B cell (primary cell): ENCODE measurements around the gene DYNLT4. TPM values are rescaled to one million over a fixed set of nuclear protein-coding genes. Genes with fewer than 3 reads are reported as not detected.

Experiments
- ATAC-seq: fragments of 200-7000 bp; cut with Tn5 transposase; one replicate; pipeline ENCODE4 v1.10.0; 2021; ENCODE audit warnings: low read depth, mild to moderate bottlenecking, moderate number of reproducible peaks, moderate library complexity
- CTCF ChIA-PET: fragments of 350-600 bp; sonication (Branson Sonifier 250); formaldehyde crosslinking; loops from one replicate; lab custom pipeline; 2021; ENCODE audit warnings: antibody characterized with exemption, inconsistent platforms; lab: Charles Lee
- POLR2A ChIA-PET: fragments of 350-600 bp; sonication (Branson Sonifier 250); formaldehyde crosslinking; loops from one replicate; lab custom pipeline; 2021; ENCODE audit warnings: antibody characterized with exemption; lab: Charles Lee
- DNase-seq: peaks from one replicate; pipeline ENCODE4 v3.0.0; 2013
- H2AFZ ChIP-seq: 2 replicates; pipeline ENCODE4 v1.6.1; 2012; ENCODE audit warnings: mild to moderate bottlenecking, low read depth, low read length; ENCODE audit not compliant: insufficient read depth, poor library complexity, severe bottlenecking
- H3K27ac ChIP-seq, 2 donors: 1 replicate in 1 of 2; 2 replicates in 1 of 2; pipeline ENCODE4 v1.5.1; 2012 to 2013; ENCODE audit warnings: low read length in 2 of 2, mild to moderate bottlenecking in 2 of 2, moderate library complexity in 1 of 2
- H3K27me3 ChIP-seq, 4 experiments: fragments of 200-600 bp in 1 of 4; sonication (generic) in 1 of 4; replicated peaks in 1 of 4; 1 replicate in 2 of 4; 2 replicates in 2 of 4; pipeline versions ENCODE4 v1.6.1 to v1.7.0; 2013 to 2016; ENCODE audit warnings: low read length in 3 of 4, mild to moderate bottlenecking in 2 of 4, mixed read lengths in 1 of 4, moderate library complexity in 1 of 4; ENCODE audit not compliant: insufficient read depth in 4 of 4, control insufficient read depth in 3 of 4; ENCODE audit errors: control extremely low read depth in 1 of 4
- H3K36me3 ChIP-seq, 2 experiments: replicated peaks in 1 of 2; 1 replicate in 1 of 2; 2 replicates in 1 of 2; pipeline versions ENCODE4 v1.6.1 to v1.7.1; 2013; ENCODE audit warnings: low read length in 1 of 2; ENCODE audit not compliant: insufficient read depth in 2 of 2, control insufficient read depth in 1 of 2; ENCODE audit errors: control extremely low read depth in 1 of 2, extremely low read depth in 1 of 2
- H3K4me1 ChIP-seq, 2 donors: fragments of 200-600 bp in 1 of 2; sonication (generic) in 1 of 2; 1 replicate in 1 of 2; 2 replicates in 1 of 2; pipeline versions ENCODE4 v1.5.1 to v1.6.1; 2013 to 2017; ENCODE audit warnings: low read length in 2 of 2; ENCODE audit not compliant: control insufficient read depth in 2 of 2, insufficient read depth in 2 of 2
- H3K4me2 ChIP-seq: replicated peaks from 2 replicates; pipeline ENCODE3; 2012; ENCODE audit warnings: mild to moderate bottlenecking, low read depth, low read length; ENCODE audit not compliant: poor library complexity, severe bottlenecking
- H3K4me3 ChIP-seq, 5 experiments: fragments of 200-600 bp in 1 of 5; sonication (generic) in 1 of 5; 1 replicate in 3 of 5; 2 replicates in 2 of 5; pipeline versions ENCODE4 v1.5.1 to v1.7.0; 2011 to 2016; ENCODE audit warnings: low read length in 4 of 5, mild to moderate bottlenecking in 4 of 5, low read depth in 2 of 5, control low read depth in 1 of 5, moderate library complexity in 1 of 5; ENCODE audit not compliant: insufficient read depth in 1 of 5; ENCODE audit errors: control extremely low read depth in 1 of 5, extremely low read depth in 1 of 5
- H3K79me2 ChIP-seq: fragments of 200-600 bp; sonication (generic); one replicate; pipeline ENCODE4 v1.6.0; 2016; ENCODE audit warnings: low read length; ENCODE audit not compliant: control insufficient read depth, insufficient read depth
- H3K9ac ChIP-seq: fragments of 200-600 bp; sonication (generic); 2 replicates; pipeline ENCODE4 v1.6.1; 2017; ENCODE audit warnings: mild to moderate bottlenecking, low read length, moderate library complexity
- H3K9me3 ChIP-seq, 3 donors: one replicate each; pipeline versions ENCODE4 v1.6.1 to v1.7.1; 2013; ENCODE audit warnings: low read length in 2 of 3; ENCODE audit not compliant: control insufficient read depth in 2 of 3, insufficient read depth in 1 of 3; ENCODE audit errors: control extremely low read depth in 1 of 3
- H4K20me1 ChIP-seq: 2 replicates; pipeline ENCODE4 v1.6.0; 2012; ENCODE audit warnings: mild to moderate bottlenecking, low read length; ENCODE audit not compliant: insufficient read depth, control insufficient read depth, poor library complexity, severe bottlenecking
- H3K27ac Mint-ChIP-seq: one replicate; pipeline ENCODE4 v1.8.0; 2021; ENCODE audit warnings: mixed read lengths
- H3K27me3 Mint-ChIP-seq: one replicate; pipeline ENCODE4 v1.8.0; 2021; ENCODE audit warnings: mixed read lengths
- H3K4me1 Mint-ChIP-seq: one replicate; pipeline ENCODE4 v1.8.0; 2021; ENCODE audit warnings: mixed read lengths
- H3K4me3 Mint-ChIP-seq: one replicate; pipeline ENCODE4 v1.8.0; 2021; ENCODE audit warnings: mixed read lengths
- H3K9me3 Mint-ChIP-seq: one replicate; pipeline ENCODE4 v1.8.0; 2022; ENCODE audit warnings: mixed read lengths; ENCODE audit not compliant: insufficient read depth
- CTCF ChIP-seq: fragments of 200-600 bp; IDR thresholded peaks from one replicate; pipeline ENCODE4 v1.8.0; 2022; ENCODE audit warnings: antibody characterized with exemption, mild to moderate bottlenecking
- EZH2 ChIP-seq: IDR thresholded peaks from 2 replicates; pipeline ENCODE4 v1.6.1; 2012; ENCODE audit warnings: borderline replicate concordance, low read depth, mild to moderate bottlenecking, moderate library complexity, low read length; ENCODE audit not compliant: insufficient read depth, poor library complexity, severe bottlenecking
- WGBS: methylation state at CpG from one replicate; pipeline ENCODE4 v1.1.5; 2013; ENCODE audit warnings: missing lambda C conversion rate; ENCODE audit not compliant: insufficient coverage; 5-methylcytosine and 5-hydroxymethylcytosine counted together
- intact Hi-C: fragments of 100-400 bp; cut with micrococcal nuclease; formaldehyde crosslinking; loops from one replicate; pipeline ENCODE4 v1.10.0; 2022
- polyA minus RNA-seq: library from RNA; depleted of rRNA, polyadenylated mRNA; stranded (reverse); fragments of >200 nt; gene quantifications from 2 replicates; pipeline ENCODE4 v1.2.3, GENCODE V29; 2012
- polyA plus RNA-seq: library from polyadenylated mRNA; depleted of rRNA; stranded (reverse); fragments of >200 nt; gene quantifications from 2 replicates; pipeline ENCODE4 v1.2.3, GENCODE V29; 2012
- total RNA-seq, 2 donors: library from RNA; stranded (reverse); fragments of 120-200 nt in 1 of 2; gene quantifications; 1 replicate in 1 of 2; 2 replicates in 1 of 2; pipeline versions ENCODE4 v1.2.3 to v1.2.4, GENCODE V29; 2013 to 2022

Gene DYNLT4
- total RNA-seq: 0.39 TPM in 1 of 2 replicates, not detected in the other
- total RNA-seq (2013): 0.14 TPM
- 0.19 and 0.29 TPM in 2 replicates for polyA plus RNA-seq
- polyA minus RNA-seq: 0.86 and 2.7 TPM in 2 replicates

GRCh38 chr1:44806704-44807363 lies at the start of gene DYNLT4:
DYNLT4 (minus strand) TSS chr1:44807351; CDS start chr1:44806668, 683 bp downstream.
- Mint-ChIP-seq H3K27me3 (no peaks in the 10 kb centered on the region), H3K27ac (peak within 1 kb of the TSS; percentile 99), H3K9me3 (no peaks in the 10 kb centered on the region), H3K4me1 (peaks cover 67% of the 10 kb centered on the region), H3K4me3 (peak within 1 kb of the TSS; percentile 66)
- Histone ChIP-seq H3K4me2 (peak within 1 kb of the TSS; percentile 68), H3K36me3 (peaks cover 0 to 21% of the 10 kb centered on the region in 2 experiments), H3K4me3 (peak within 1 kb of the TSS in 1 of 5 experiments; percentile 10), H3K27ac (peak within 1 kb of the TSS; percentile 91 to 95), H3K79me2 (peaks cover 5% of the 10 kb centered on the region), H2AFZ (peak within 1 kb of the TSS; percentile 30), H3K9ac (peak within 1 kb of the TSS; percentile 7), H3K4me1 (peaks cover 50 to 66% of the 10 kb centered on the region in 2 donors), H3K9me3 (peaks cover 0 to 3% (median 0%) of the 10 kb centered on the region in 3 donors), H4K20me1 (no peaks in the 10 kb centered on the region), H3K27me3 (no peaks in the 10 kb centered on the region)
- ATAC-seq (no peak), DNase-seq (no peak)
- TF ChIP-seq EZH2: no peak
- no peak for TF ChIP-seq CTCF
- WGBS: 94% methylated on average over 5 of the region's 7 CpGs
- CTCF ChIA-PET: interaction anchor here (1.1 to 2.1 kb wide), 3 partner anchors 13 to 78 kb away, joined by 3 to 7 read pairs (median 6); no protein-coding TSS in a partner anchor
- intact Hi-C loops: no loop called here
- POLR2A ChIA-PET: interaction anchor here (3.1 to 4.3 kb wide), 2 partner anchors 13 to 85 kb away, joined by 21 to 59 read pairs; no protein-coding TSS in a partner anchor

- no peak overlapping the region for H3K27ac ChIP-seq
- Mint-ChIP-seq H3K4me3 (no peak overlapping the region), H3K27me3 (no peaks in the 10 kb centered on the region), H3K4me1 (peaks cover 16% of the 10 kb centered on the region), H3K9me3 (no peaks in the 10 kb centered on the region), H3K27ac (no peak overlapping the region)
- 100% methylated on average over 2 of the region's 7 CpGs for WGBS
- CTCF ChIA-PET: no interaction called here
- POLR2A ChIA-PET: no interaction called here
- no peak overlapping the region for H2AFZ ChIP-seq
- no peaks in the 10 kb centered on the region for H3K27me3 ChIP-seq
- ATAC-seq: no peak
- TF ChIP-seq CTCF (no peak), EZH2 (no peak)
- intact Hi-C loops: no loop called here
- no peaks in the 10 kb centered on the region for H3K79me2 ChIP-seq
- H3K9me3 ChIP-seq: no peaks in the 10 kb centered on the region
- H3K36me3 ChIP-seq: peaks cover 0 to 4% of the 10 kb centered on the region in 2 experiments
- no peaks in the 10 kb centered on the region for H4K20me1 ChIP-seq
- no peak for DNase-seq
- no peak overlapping the region for H3K4me3 ChIP-seq
- H3K9ac ChIP-seq: no peak overlapping the region
- no peak overlapping the region for H3K4me2 ChIP-seq
- H3K4me1 ChIP-seq: peaks cover 13 to 14% of the 10 kb centered on the region in 2 donors
Observed at GRCh38 chr1:44855742-44856141, 48.6 kb upstream of the DYNLT4 start.
